GM12878 (cell line): ENCODE measurements around the gene ABHD17A. TPM values are rescaled to one million over a fixed set of nuclear protein-coding genes. Genes with fewer than 3 reads are reported as not detected.

Source experiments
- ASH2L ChIP-seq: fragments of 300-600, 200-600 bp; sonication (generic); IDR thresholded peaks from 2 replicates; pipeline ENCODE4 v1.6.1; 2017; ENCODE audit warnings: low read depth, mild to moderate bottlenecking, borderline replicate concordance
- ATF3 ChIP-seq: IDR thresholded peaks from 2 replicates; pipeline ENCODE4 v1.6.1; 2011; ENCODE audit warnings: low read depth, mild to moderate bottlenecking, low read length, moderate library complexity, borderline replicate concordance; ENCODE audit errors: extremely low read depth
- BMI1 ChIP-seq: fragments of 450-650 bp; IDR thresholded peaks from 2 replicates; pipeline ENCODE4 v1.6.1; 2016; ENCODE audit warnings: mild to moderate bottlenecking, moderate library complexity, borderline replicate concordance
- DPF2 ChIP-seq: fragments of 450-650 bp; IDR thresholded peaks from 2 replicates; pipeline ENCODE4 v1.6.1; 2017; ENCODE audit warnings: mild to moderate bottlenecking
- EGR1 ChIP-seq, 2 experiments: IDR thresholded peaks; 1 replicate in 1 of 2; 2 replicates in 1 of 2; pipeline ENCODE4 v1.6.1; 2011 to 2012; ENCODE audit warnings: low read depth in 2 of 2, low read length in 2 of 2, borderline replicate concordance in 1 of 2, mild to moderate bottlenecking in 1 of 2, moderate library complexity in 1 of 2
- ELK1 ChIP-seq: IDR thresholded peaks from 2 replicates; pipeline ENCODE4 v1.6.1; 2012; ENCODE audit warnings: low read depth, low read length, improper control_type of control experiment
- IKZF1 ChIP-seq: fragments of 450-650 bp; conservative IDR thresholded peaks from 2 replicates; pipeline ENCODE4 v1.6.1; 2017; ENCODE audit warnings: antibody characterized with exemption, mild to moderate bottlenecking
- NFYB ChIP-seq: IDR thresholded peaks from 2 replicates; pipeline ENCODE4 v1.6.1; 2011; ENCODE audit warnings: low read depth, mild to moderate bottlenecking, low read length, improper control_type of control experiment, moderate library complexity; ENCODE audit not compliant: insufficient read depth
- NKRF ChIP-seq: fragments of 450-650 bp; conservative IDR thresholded peaks from 2 replicates; pipeline ENCODE4 v1.6.1; 2017; ENCODE audit warnings: mild to moderate bottlenecking, moderate library complexity
- NRF1 ChIP-seq: conservative IDR thresholded peaks from 2 replicates; pipeline ENCODE4 v1.6.1; 2011; ENCODE audit warnings: mild to moderate bottlenecking, low read depth, low read length, improper control_type of control experiment
- PKNOX1 ChIP-seq: fragments of 450-650 bp; IDR thresholded peaks from 2 replicates; pipeline ENCODE4 v1.6.1; 2016; ENCODE audit warnings: mild to moderate bottlenecking
- POLR2A ChIP-seq: IDR thresholded peaks from 2 replicates; pipeline ENCODE4 v1.6.1; 2011; ENCODE audit warnings: low read depth, mild to moderate bottlenecking, low read length
- RAD51 ChIP-seq: fragments of 450-650 bp; IDR thresholded peaks from 2 replicates; pipeline ENCODE4 v1.6.1; 2016; ENCODE audit warnings: moderate library complexity, mild to moderate bottlenecking, inconsistent platforms
- RFX5 ChIP-seq: IDR thresholded peaks from 2 replicates; pipeline ENCODE4 v1.6.1; 2011; ENCODE audit warnings: low read depth, low read length, improper control_type of control experiment
- SIX5 ChIP-seq: IDR thresholded peaks from 2 replicates; pipeline ENCODE4 v1.6.1; 2011; ENCODE audit warnings: mild to moderate bottlenecking, low read depth, low read length, moderate library complexity; ENCODE audit not compliant: severe bottlenecking
- USF1 ChIP-seq: IDR thresholded peaks from 2 replicates; pipeline ENCODE4 v1.6.1; 2011; ENCODE audit warnings: borderline replicate concordance, low read depth, mild to moderate bottlenecking, moderate library complexity, mixed read lengths, low read length; ENCODE audit not compliant: insufficient read depth; ENCODE audit errors: extremely low read length
- USF2 ChIP-seq: IDR thresholded peaks from 2 replicates; pipeline ENCODE4 v1.6.1; 2011; ENCODE audit warnings: low read depth, low read length, improper control_type of control experiment, borderline replicate concordance
- ZNF274 ChIP-seq: IDR thresholded peaks from one replicate; pipeline ENCODE4 v1.8.0; 2011; ENCODE audit not compliant: insufficient read length, insufficient read depth
- ZNF622 ChIP-seq: fragments of 450-650 bp; IDR thresholded peaks from 2 replicates; pipeline ENCODE4 v1.6.1; 2017; ENCODE audit warnings: mild to moderate bottlenecking, inconsistent platforms
- ZSCAN29 ChIP-seq: fragments of 450-650 bp; IDR thresholded peaks from 2 replicates; pipeline ENCODE4 v1.6.1; 2017; ENCODE audit warnings: mild to moderate bottlenecking, moderate library complexity
- polyA plus RNA-seq, 11 experiments: library from polyadenylated mRNA; depleted of rRNA in 4 of 11; unstranded in 6 of 11; stranded (reverse) in 5 of 11; fragments of >200 nt; fragmentation: Nextera tagmentation in 4 of 11; fragmentation: Illumina TruSeq in 1 of 11; extraction: Ambion mirVana in 4 of 11; extraction: Trizol in 1 of 11; gene quantifications; 1 replicate in 1 of 11; 2 replicates in 10 of 11; pipeline versions ENCODE4 v1.2.1 to v1.2.3, GENCODE V29; 2011 to 2016; ENCODE audit warnings: inconsistent platforms in 2 of 11, missing spikeins in 2 of 11, low read depth in 1 of 11
- total RNA-seq, 4 experiments: library from RNA; depleted of rRNA in 3 of 4; stranded (reverse); fragments of >200 nt in 3 of 4; fragmentation: Illumina TruSeq in 1 of 4; extraction: Trizol in 1 of 4; gene quantifications; 2 replicates each; pipeline versions ENCODE4 v1.2.1 to v1.2.3, GENCODE V29; 2013 to 2021
- TF ChIP-seq, protein P1 (sequence below): IDR thresholded peaks from 2 replicates; pipeline ENCODE4 v1.6.1; 2011; ENCODE audit warnings: borderline replicate concordance, low read depth, mild to moderate bottlenecking, moderate library complexity, low read length; ENCODE audit not compliant: insufficient read depth, poor library complexity, severe bottlenecking

ABHD17A gene
- total and polyA plus RNA-seq, 10 of the 15 experiments (the other 5 are each of a cell fraction or from before 2014, with no cell fraction given): 0.13 to 126 (median 28.8) TPM; not detected in 1

DNA sequence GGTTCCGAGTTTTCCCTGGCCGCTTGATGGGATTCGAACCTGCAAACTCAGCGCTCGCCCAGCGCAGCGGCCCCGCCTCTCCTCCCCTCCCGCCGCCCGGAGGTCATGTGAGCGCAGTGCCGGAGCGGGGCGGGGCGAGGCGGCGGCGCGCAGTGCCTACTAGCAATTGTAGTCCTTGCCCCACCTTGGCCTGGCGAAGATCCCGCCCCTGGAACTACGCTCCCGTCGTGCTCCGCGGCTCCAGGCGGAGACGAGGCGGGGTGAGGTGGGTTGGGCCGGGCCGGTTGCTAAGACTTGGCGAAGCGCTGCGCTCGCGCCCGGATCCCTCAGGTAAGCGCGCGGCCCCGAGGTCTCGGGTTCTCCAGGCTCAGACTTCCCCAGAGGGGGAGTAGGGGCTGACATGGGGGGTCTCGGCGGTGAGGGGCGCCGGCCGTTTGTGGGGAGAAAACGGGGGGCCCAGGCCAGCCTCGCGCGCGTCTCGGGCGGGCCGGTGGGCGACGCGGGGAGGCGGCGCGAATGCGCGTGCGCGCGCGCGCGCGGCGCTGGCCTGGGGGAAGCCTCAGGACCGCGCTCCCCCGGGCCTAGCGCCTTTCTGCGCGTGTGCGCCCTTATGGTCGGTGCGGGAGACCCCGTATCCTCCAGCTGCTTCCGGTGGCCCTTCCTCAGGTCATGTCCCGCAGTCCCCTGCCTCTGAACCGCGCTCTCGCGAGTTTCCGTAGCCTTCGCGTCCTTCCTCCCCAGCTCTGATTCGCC lies 20.0 kb upstream of the ABHD17A start, which contains the start of the genes ADAT3 and SCAMP4 (continued):
- TF ChIP-seq USF1 (peak; percentile 93), ATF3 (peak; percentile 62; the same call in 1 of the 2 replicates), ELK1 (peak; percentile 56; the same call in 1 of the 2 replicates), SIX5 (peak; percentile 93), BMI1 (no peak), ASH2L (no peak; the same call in 1 of the 2 replicates), ZSCAN29 (0 out of 2 replicates have a peak, but pooled peaks have one; percentile 18), USF2 (peak; percentile 56), ZNF622 (no peak), DPF2 (peak; percentile 50; the same call in 1 of the 2 replicates), ZNF274 (no peak), RAD51 (peak; percentile 83), EGR1 (IDR thresholded peaks at IDR 0.05; ENCODE audit: borderline replicate concordance in 1 of 2, low read depth in 2 of 2, low read length in 2 of 2) (0 out of 3 replicates have a peak, but pooled peaks of 1 of the 2 experiments have one; percentile 10), NKRF (no peak; the same call in none of the 2 replicates), NRF1 (peak; percentile 46), NFYB (no peak), RFX5 (0 out of 2 replicates have a peak, but pooled peaks have one; percentile 48), PKNOX1 (no peak), POLR2A (peak; percentile 80), IKZF1 (peak; percentile 91)
- TF ChIP-seq, protein P1, sequence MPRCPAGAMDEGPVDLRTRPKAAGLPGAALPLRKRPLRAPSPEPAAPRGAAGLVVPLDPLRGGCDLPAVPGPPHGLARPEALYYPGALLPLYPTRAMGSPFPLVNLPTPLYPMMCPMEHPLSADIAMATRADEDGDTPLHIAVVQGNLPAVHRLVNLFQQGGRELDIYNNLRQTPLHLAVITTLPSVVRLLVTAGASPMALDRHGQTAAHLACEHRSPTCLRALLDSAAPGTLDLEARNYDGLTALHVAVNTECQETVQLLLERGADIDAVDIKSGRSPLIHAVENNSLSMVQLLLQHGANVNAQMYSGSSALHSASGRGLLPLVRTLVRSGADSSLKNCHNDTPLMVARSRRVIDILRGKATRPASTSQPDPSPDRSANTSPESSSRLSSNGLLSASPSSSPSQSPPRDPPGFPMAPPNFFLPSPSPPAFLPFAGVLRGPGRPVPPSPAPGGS: peak; percentile 31
